DMS114 treated with DMSO at 0.1 percent for 48 hours (cell line): ENCODE measurements around the gene GDA.
"Not testable (repeated sequence)": the region's sequence is repeated elsewhere in the genome, so short reads cannot be mapped to it uniquely, and the experiment has no call there.

Experiments used
- DNase-seq: peaks from one replicate; lab custom pipeline; 2025; ENCODE audit not compliant: unreplicated experiment; lab: John Stamatoyannopoulos, UW

The GDA gene

DNA sequence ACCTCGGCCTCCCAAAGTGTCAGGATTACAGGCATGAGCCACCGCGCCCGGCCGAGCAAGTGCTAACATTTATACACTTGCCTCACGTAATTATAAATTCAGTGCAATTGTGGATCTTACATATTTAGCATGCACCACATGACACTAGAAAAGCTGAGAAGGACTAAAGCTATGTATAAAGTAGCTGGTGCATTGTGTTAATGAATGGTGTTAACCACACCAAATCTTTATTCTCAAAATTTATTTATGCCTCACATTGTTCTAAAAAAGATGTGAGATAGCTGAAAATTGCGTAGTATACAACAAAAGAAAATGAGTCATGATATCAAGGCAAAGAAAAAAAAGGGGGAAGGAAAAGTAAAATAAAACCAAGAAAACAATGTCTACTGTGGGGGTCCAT is 54.8 kb downstream of the GDA start:
- no peak for DNase-seq

DNA sequence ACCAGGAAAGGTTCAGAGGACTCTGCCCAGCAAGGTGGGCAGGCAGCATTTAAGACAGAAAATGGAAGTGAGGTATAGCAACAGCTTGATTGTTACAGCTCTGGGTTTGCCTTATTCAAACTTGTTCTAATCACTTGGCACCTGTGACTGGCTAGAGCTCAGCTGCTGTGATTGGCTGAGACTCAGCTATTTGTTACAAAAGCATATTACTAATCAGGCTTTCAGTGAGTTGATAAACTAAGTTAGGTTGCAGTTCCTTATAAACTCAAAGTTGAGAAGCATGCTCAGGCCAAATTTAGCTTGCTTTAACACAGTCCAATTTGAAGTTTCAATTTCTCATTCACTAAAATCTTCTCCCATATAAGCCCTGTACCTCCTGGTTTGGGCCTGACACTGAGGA is 56.3 kb downstream of the GDA start:
- no peak for DNase-seq

- DNase-seq = no peak
Measured at GRCh38 chr9:72207278-72207677, 58.0 kb downstream of the GDA start.

DNA sequence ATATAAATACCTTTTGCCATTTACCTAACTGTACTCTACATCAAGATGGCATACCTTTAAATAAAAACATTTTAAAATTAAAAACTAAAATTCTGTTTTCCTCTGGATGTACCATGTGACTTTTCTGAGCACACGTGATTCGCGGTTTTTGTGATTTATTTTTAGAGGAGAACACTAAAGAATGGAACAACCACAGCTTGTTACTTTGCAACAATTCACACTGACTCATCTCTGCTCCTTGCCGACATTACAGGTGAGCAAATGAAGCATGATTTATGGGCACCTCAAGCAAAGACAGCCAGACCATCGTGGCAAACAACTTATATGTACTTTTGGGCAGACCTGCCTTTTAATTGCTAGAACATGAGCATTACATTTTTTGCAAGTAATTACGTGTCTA is 61.3 kb downstream of the GDA start:
- DNase-seq = no peak

DNA sequence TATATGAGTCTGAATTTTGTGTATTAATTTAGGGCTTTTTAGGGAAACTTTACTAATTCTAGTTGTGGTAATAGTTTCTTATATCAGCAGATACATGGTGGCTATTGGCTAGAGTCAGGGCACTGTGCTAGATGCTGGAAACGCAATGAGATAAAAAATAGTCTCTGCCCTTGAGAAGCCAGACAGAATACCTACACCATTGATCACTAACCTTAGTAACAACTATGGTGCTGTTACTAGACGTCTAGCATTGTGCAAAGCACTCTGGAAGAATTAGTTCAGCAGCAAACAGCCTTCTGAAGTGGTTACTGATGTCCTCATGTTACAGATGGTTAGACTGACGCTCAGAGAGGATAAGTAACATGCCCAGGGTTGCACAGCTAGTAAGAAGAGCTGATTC is 61.8 kb downstream of the GDA start:
- DNase-seq = no peak

GRCh38 chr9:72213906-72214305 is 64.7 kb downstream of the GDA start:
- no peak for DNase-seq

GRCh38 chr9:72217306-72217842 is 68.1 kb downstream of the GDA start:
- no peak for DNase-seq

DNA sequence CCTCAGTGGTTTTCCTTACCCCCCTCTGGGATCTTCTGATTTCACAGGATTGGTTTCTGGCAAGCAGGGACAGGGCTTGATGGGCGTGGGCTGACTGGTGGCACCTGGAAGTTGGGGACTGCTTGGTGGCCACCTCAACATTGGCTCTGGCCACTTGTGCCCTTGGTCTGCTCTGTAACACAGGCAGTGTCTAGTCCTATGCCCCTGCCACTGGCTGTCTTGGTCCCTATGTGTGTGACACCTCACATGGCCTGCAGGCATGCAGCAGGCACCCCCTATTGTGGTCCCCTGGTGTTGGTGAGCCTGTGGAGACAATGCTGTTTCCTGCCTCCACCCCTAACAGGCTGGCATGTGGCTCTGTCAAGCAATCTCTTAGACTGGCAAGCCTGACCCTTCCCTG is 71.3 kb downstream of the GDA start:
- DNase-seq = no peak

GRCh38 chr9:72226146-72226812 is 77.0 kb downstream of the GDA start:
- DNase-seq = no peak

DNA sequence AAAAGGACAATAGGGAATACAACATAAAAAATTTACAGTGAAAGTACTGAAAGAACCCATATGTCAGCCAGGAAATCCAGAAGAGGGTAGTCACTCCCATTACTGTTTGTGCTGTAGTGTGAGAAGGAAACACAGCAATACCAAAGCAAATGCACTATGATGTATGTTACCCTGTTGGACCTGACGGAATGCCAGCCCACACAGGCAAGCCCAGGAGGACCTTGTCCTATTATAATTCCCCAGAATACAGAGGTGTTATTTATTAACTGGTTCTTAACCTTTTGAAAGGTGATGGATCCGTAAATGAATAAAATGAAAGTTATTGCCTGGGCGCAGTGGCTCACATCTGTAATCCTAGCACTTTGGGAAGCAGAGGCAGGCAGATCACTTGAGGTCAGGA is 79.0 kb downstream of the GDA start:
- DNase-seq = no peak

DNA sequence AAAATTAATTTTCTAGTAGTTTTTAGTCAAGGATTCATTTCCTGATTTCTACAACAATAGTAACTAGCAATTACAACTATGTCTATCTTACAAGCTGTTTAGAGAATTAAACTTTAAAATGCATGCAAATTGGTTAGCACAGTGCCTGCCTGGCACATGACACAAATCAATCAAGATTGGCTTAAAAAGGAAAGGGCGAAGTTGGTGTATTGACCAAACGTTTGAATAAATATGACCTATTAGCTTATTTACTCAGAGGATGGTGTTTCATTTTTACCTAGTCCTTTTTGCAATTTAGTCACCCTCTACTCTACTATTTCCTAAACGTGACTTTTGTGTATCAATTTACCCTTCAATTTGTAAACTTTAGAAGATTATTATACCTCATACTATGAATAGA is 83.5 kb downstream of the GDA start:
- no peak for DNase-seq

DNA sequence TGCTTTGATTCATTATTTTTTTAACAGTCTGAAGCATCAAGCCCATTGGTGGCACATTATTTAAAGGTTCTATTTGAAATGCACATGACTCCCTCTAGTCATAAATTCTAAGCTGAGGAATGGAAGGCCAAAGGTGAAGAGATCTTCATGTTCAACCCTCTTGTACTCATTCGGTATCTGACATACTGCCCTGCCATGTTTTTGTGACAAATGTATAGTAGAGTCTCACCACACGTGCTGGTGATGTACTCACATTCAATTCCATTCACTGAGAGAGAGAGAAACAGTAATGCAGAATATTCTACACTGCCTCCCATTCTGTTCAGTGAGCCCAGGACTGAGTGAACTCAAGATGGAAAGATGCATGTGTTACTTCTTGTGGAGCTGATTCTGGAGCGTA is 98.3 kb downstream of the GDA start:
- DNase-seq = no peak

GRCh38 chr9:72251589-72251988 is 102.3 kb downstream of the GDA start:
- no peak for DNase-seq

- DNase-seq = no peak
Measured at GRCh38 chr9:72254901-72255545, 105.8 kb downstream of the GDA start.

GRCh38 chr9:72255569-72255968 is 106.3 kb downstream of the GDA start:
- no peak for DNase-seq

DNA sequence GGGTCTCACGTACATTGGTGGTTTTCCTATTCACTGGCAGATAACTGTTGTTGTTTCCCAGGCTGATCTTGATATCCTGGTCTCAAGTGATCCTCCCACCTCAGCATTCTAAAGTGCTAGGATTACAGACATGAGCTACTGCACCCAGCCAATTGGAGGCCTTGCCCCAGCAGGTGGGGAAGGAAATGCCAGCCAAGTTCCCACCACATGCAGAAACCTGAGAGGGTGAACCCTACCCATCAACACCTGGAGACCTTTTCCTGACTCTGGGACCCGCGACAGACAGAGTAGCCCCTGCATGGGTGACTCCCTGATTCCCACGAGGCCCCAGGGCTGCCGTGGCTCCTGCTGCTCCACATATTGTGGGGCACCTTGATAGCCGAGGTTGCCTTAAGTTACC is 107.7 kb downstream of the GDA start:
- DNase-seq = no peak

DNA sequence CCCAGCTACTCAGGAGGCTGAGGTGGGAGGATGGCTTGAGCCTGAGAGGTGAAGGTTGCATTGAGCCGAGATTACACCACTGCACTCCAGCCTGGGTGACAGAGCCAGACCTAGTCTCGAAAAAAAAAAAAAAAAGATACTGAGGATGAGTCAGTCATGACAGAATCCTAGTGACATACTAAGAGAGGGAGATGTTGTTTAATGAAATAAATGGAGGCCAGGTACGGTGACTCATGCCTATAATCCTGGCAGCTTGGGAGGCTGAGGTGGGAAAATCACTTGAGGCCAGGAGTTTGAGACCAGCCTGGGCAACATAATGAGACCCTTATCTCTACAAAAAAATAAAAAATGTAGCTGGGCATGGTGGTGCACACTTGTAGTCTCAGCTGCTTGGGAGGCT is 108.6 kb downstream of the GDA start:
- no peak for DNase-seq

DNA sequence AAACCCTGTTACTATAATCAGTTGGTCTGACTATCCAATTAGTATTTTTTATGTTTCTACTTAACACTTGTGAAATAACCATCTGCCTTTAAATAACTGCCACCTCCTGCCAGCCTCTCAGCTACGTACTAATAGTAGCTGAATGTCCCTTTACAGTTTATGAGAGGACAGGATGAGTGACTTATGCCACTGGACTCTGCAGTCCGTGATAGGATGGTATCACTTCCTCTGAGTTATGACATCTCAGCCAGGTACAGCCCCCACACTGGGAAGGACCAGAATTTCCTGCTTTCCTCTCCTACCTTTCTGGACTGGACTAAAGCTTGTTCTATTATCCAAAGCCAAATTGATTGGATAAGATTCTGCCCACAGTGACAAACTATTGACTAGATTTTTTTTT is 112.8 kb downstream of the GDA start:
- DNase-seq = no peak

DNA sequence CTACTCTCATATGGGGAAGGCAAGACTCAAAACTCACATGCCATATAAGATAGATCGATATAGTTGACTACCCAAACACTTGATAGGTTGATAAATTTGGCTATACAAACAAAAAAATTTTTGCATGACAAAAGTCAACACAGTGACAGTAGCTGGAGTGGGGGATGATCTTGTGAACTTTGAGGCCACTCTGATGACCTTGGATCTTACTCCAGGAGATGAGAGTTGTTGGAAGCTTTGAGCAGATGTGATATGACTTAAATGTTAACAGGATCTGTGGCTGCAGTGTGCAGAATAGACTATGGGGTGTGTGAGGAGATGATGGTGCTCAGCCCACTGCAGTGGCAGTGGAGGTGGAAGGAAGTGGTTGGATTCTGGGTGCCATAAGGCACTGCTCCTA is 114.3 kb downstream of the GDA start:
- DNase-seq = no peak

DNA sequence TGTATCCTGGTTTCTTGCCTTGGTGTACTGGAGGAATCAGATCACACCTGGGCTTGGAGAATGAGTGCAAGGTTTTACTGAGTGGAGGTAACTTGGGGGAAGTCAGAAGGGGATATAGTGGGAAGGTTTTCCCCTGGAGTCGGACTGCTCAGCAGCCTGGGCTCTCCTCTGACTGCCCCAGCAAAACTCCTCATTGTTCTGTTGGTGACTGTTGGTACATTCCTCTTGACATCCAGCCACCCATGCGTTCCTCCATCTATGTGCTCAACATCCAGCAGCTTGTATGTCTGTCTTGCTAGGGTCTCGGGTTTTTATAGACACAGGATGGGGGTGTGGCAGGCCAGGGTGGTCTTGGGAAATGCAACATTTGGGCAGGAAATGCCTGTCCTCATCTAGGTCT is 119.7 kb downstream of the GDA start:
- no peak for DNase-seq

GRCh38 chr9:72270359-72270758 is 121.1 kb downstream of the GDA start:
- not testable (repeated sequence) for DNase-seq

DNA sequence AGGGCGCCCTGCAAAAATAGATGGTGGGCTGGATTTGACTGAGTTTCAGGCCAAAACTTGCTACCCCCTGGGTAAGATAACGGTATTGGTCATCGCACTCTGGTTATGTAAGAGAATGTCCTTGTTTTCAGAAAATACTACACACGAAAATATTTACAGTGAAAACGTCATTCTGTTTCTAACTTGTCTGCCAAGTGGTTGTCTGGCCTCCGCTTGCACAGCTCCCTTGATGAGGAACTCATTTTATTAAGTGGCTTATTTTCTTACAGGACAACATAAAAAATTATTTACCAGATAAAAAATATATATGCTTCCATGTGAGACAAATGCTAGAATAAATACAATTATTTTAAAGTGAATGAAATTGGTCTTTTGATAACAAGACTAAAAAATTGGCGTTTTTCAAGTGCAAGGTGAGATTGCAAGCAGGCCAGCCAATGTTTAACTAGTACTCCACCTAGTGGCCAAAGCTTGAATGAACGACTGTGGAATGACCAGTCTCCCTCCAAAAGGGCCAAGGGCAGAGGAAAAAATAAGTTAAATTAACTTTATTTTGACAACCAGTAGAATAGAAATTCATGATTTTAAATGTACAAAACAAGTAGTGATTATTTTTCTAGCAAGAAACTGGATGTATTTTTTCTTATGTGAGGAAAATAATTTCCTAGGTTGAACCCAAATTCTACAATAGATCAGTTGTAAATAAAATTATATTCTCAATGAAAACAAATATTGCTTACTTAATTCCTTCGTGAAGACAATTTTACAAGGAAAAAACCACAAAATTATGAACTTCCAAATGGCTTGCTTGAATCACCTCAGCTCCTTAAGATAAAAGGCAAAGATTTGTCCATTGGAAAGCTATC is 122.6 kb downstream of the GDA start:
- peak; percentile 22 for DNase-seq
